IMR-90 (cell line): ENCODE measurements around the gene SUV39H1. TPM values are rescaled to one million over a fixed set of nuclear protein-coding genes. Genes with fewer than 3 reads are reported as not detected.

ENCODE experiments used
- ATAC-seq: fragments of 200-7000 bp; cut with Tn5 transposase; 2 replicates; pipeline ENCODE4 v1.9.1; 2020; ENCODE audit warnings: low read depth, mild to moderate bottlenecking, moderate library complexity
- BruUV-seq: library from RNA; stranded (reverse); fragments of 400-500 nt; replicated peaks from 2 replicates; lab custom pipeline; 2021; lab: Mats Ljungman, UMichigan
- CTCF ChIA-PET: fragments of 300-600 bp; formaldehyde crosslinking; extraction: SDS; loops from one replicate; lab custom pipeline; 2021; ENCODE audit warnings: antibody characterized with exemption; lab: Yijun Ruan, JAX
- POLR2A ChIA-PET: fragments of 300-600 bp; sonication (Branson Sonifier 250); formaldehyde crosslinking; loops from one replicate; lab custom pipeline; 2022; ENCODE audit warnings: antibody characterized with exemption; ENCODE audit not compliant: unreplicated experiment; lab: Charles Lee
- DNase-seq: peaks from one replicate; pipeline ENCODE4 v3.0.0; 2013
- H2AFZ ChIP-seq: replicated peaks from 2 replicates; pipeline ENCODE3; 2013; ENCODE audit warnings: low read length, mild to moderate bottlenecking; ENCODE audit not compliant: poor library complexity
- H2AK5ac ChIP-seq: 2 replicates; pipeline ENCODE4 v1.6.1; 2013; ENCODE audit warnings: low read depth, low read length, inconsistent platforms
- H2AK9ac ChIP-seq: replicated peaks from 2 replicates; pipeline ENCODE3; 2013; ENCODE audit warnings: mild to moderate bottlenecking, low read depth, low read length, moderate library complexity; ENCODE audit not compliant: poor library complexity
- H2BK120ac ChIP-seq: 2 replicates; pipeline ENCODE4 v1.6.1; 2013; ENCODE audit warnings: low read depth, low read length, inconsistent platforms
- H2BK15ac ChIP-seq: 3 replicates; pipeline ENCODE4 v1.6.1; 2013; ENCODE audit warnings: low read depth, low read length, inconsistent platforms
- H2BK20ac ChIP-seq: 2 replicates; pipeline ENCODE4 v1.6.1; 2013; ENCODE audit warnings: low read depth, mild to moderate bottlenecking, inconsistent platforms, low read length, moderate library complexity
- H2BK5ac ChIP-seq: 2 replicates; pipeline ENCODE4 v1.6.1; 2013; ENCODE audit warnings: mild to moderate bottlenecking, low read depth, low read length, inconsistent platforms; ENCODE audit not compliant: poor library complexity, severe bottlenecking
- H3K14ac ChIP-seq: replicated peaks from 2 replicates; pipeline ENCODE4 v1.6.1; 2013; ENCODE audit warnings: low read depth, low read length, inconsistent platforms
- H3K18ac ChIP-seq: 2 replicates; pipeline ENCODE4 v1.6.1; 2013; ENCODE audit warnings: low read depth, low read length, control low read depth
- H3K23ac ChIP-seq: 2 replicates; pipeline ENCODE4 v1.6.1; 2013; ENCODE audit warnings: low read depth, low read length, inconsistent platforms
- H3K27ac ChIP-seq: 2 replicates; pipeline ENCODE4 v1.5.1; 2013; ENCODE audit warnings: mild to moderate bottlenecking, control low read depth, low read length; ENCODE audit not compliant: insufficient read depth
- H3K27me3 ChIP-seq: 2 replicates; pipeline ENCODE4 v1.6.1; 2013; ENCODE audit warnings: low read length; ENCODE audit not compliant: control insufficient read depth, insufficient read depth
- H3K36me3 ChIP-seq: 2 replicates; pipeline ENCODE4 v1.6.1; 2013; ENCODE audit warnings: low read length, mixed read lengths; ENCODE audit not compliant: control insufficient read depth, insufficient read depth
- H3K4ac ChIP-seq: 2 replicates; pipeline ENCODE4 v1.6.1; 2013; ENCODE audit warnings: low read depth, low read length, inconsistent platforms
- H3K4me1 ChIP-seq: 2 replicates; pipeline ENCODE4 v1.6.1; 2013; ENCODE audit warnings: low read length, mixed read lengths; ENCODE audit not compliant: control insufficient read depth, insufficient read depth
- H3K4me2 ChIP-seq: 2 replicates; pipeline ENCODE4 v1.6.1; 2013; ENCODE audit warnings: low read depth, mild to moderate bottlenecking, control low read depth, low read length, moderate library complexity
- H3K4me3 ChIP-seq: 2 replicates; pipeline ENCODE4 v1.5.1; 2013; ENCODE audit warnings: low read depth, mild to moderate bottlenecking, control low read depth, low read length, moderate library complexity; ENCODE audit not compliant: insufficient read depth
- H3K56ac ChIP-seq: 2 replicates; pipeline ENCODE4 v1.6.1; 2013; ENCODE audit warnings: low read length, inconsistent platforms; ENCODE audit not compliant: insufficient read depth; ENCODE audit errors: extremely low read depth
- H3K79me1 ChIP-seq, 2 experiments: 2 replicates each; pipeline ENCODE4 v1.6.1; 2013; ENCODE audit warnings: low read length in 2 of 2, inconsistent platforms in 1 of 2, low read depth in 1 of 2
- H3K9ac ChIP-seq: 2 replicates; pipeline ENCODE4 v1.6.1; 2013; ENCODE audit warnings: low read depth, low read length, control low read depth
- H3K9me1 ChIP-seq: 2 replicates; pipeline ENCODE4 v1.6.1; 2013; ENCODE audit warnings: low read length, inconsistent platforms; ENCODE audit not compliant: insufficient read depth
- H3K9me3 ChIP-seq: 2 replicates; pipeline ENCODE4 v1.6.1; 2013; ENCODE audit warnings: low read length; ENCODE audit not compliant: control insufficient read depth, insufficient read depth
- H4K20me1 ChIP-seq: 2 replicates; pipeline ENCODE4 v1.6.1; 2013; ENCODE audit warnings: low read length, inconsistent platforms; ENCODE audit not compliant: insufficient read depth
- H4K5ac ChIP-seq: 2 replicates; pipeline ENCODE4 v1.6.1; 2013; ENCODE audit warnings: mild to moderate bottlenecking, low read depth, low read length, control low read depth
- H4K8ac ChIP-seq, 2 experiments: 2 replicates each; pipeline ENCODE4 v1.6.1; 2013; ENCODE audit warnings: low read depth in 2 of 2, low read length in 2 of 2, control low read depth in 1 of 2, inconsistent platforms in 1 of 2
- H4K91ac ChIP-seq: 2 replicates; pipeline ENCODE4 v1.6.1; 2013; ENCODE audit warnings: low read depth, low read length, inconsistent platforms; ENCODE audit not compliant: insufficient read depth
- BHLHE40 ChIP-seq: fragments of 150-350 bp; IDR thresholded peaks from 2 replicates; pipeline ENCODE4 v1.6.1; 2016; ENCODE audit warnings: mild to moderate bottlenecking, low read depth, low read length
- CEBPB ChIP-seq: IDR thresholded peaks from 2 replicates; pipeline ENCODE4 v1.6.1; 2012; ENCODE audit warnings: low read depth, low read length, improper control_type of control experiment
- CHD1 ChIP-seq: IDR thresholded peaks from 2 replicates; pipeline ENCODE4 v1.6.1; 2012; ENCODE audit warnings: low read depth, low read length, improper control_type of control experiment
- CTCF ChIP-seq: conservative IDR thresholded peaks from 2 replicates; pipeline ENCODE4 v1.5.1; 2012; ENCODE audit warnings: mild to moderate bottlenecking, low read depth, low read length, improper control_type of control experiment
- ELK1 ChIP-seq: fragments of 150-350 bp; IDR thresholded peaks from 2 replicates; pipeline ENCODE4 v1.6.1; 2016; ENCODE audit warnings: low read depth, mild to moderate bottlenecking, low read length, moderate library complexity, borderline replicate concordance
- FOS ChIP-seq: fragments of 150-350 bp; IDR thresholded peaks from 2 replicates; pipeline ENCODE4 v1.6.1; 2016; ENCODE audit warnings: low read depth, low read length
- MAFK ChIP-seq: IDR thresholded peaks from 2 replicates; pipeline ENCODE4 v1.6.1; 2012; ENCODE audit warnings: low read depth, low read length, improper control_type of control experiment
- MAZ ChIP-seq: IDR thresholded peaks from 2 replicates; pipeline ENCODE4 v1.6.1; 2012; ENCODE audit warnings: low read depth, mild to moderate bottlenecking, low read length, improper control_type of control experiment, moderate library complexity, borderline replicate concordance
- MXI1 ChIP-seq: IDR thresholded peaks from 2 replicates; pipeline ENCODE4 v1.6.1; 2012; ENCODE audit warnings: low read depth, mild to moderate bottlenecking, low read length, moderate library complexity, borderline replicate concordance
- NFE2L2 ChIP-seq: fragments of 150-350 bp; IDR thresholded peaks from 2 replicates; pipeline ENCODE4 v1.6.1; 2016; ENCODE audit warnings: low read depth, mild to moderate bottlenecking, low read length
- POLR2A ChIP-seq: IDR thresholded peaks from 2 replicates; pipeline ENCODE4 v1.6.1; 2012; ENCODE audit warnings: mild to moderate bottlenecking, low read depth, low read length
- RAD21 ChIP-seq: IDR thresholded peaks from 2 replicates; pipeline ENCODE4 v1.6.1; 2012; ENCODE audit warnings: low read length, improper control_type of control experiment
- RCOR1 ChIP-seq: IDR thresholded peaks from 2 replicates; pipeline ENCODE4 v1.6.1; 2012; ENCODE audit warnings: mild to moderate bottlenecking, low read length, improper control_type of control experiment; ENCODE audit not compliant: insufficient replicate concordance
- RFX5 ChIP-seq: IDR thresholded peaks from 2 replicates; pipeline ENCODE4 v1.8.0; 2012; ENCODE audit warnings: low read depth, mild to moderate bottlenecking, low read length, moderate library complexity
- SMC3 ChIP-seq: fragments of 150-350 bp; IDR thresholded peaks from 2 replicates; pipeline ENCODE4 v1.6.1; 2016; ENCODE audit warnings: low read depth, mild to moderate bottlenecking, antibody characterized with exemption, low read length, moderate library complexity
- USF2 ChIP-seq: fragments of 150-350 bp; IDR thresholded peaks from 2 replicates; pipeline ENCODE4 v1.6.1; 2017; ENCODE audit warnings: mild to moderate bottlenecking, antibody characterized with exemption, low read length, low read depth
- WGBS, 2 experiments: methylation state at CpG; one replicate each; pipeline versions ENCODE4 v1.1.5 to v1.1.7; 2013; ENCODE audit warnings: missing lambda C conversion rate in 2 of 2; ENCODE audit not compliant: insufficient read length in 1 of 2; ENCODE audit errors: extremely low coverage in 2 of 2; 5-methylcytosine and 5-hydroxymethylcytosine counted together
- dilution Hi-C: fragments of 300-500 bp; cut with HindIII; formaldehyde crosslinking; loops from one replicate; pipeline ENCODE4 v1.14.3; 2018; ENCODE audit warnings: low sequenced_read_pairs; ENCODE audit not compliant: unreplicated experiment
- in situ Hi-C: fragments of 300-500 bp; cut with MboI; formaldehyde crosslinking; loops from 3 replicates; pipeline ENCODE4 v1.14.3; 2019; ENCODE audit warnings: low sequenced_read_pairs, inconsistent platforms, mixed read lengths
- intact Hi-C: fragments of 100-400 bp; cut with micrococcal nuclease; formaldehyde crosslinking; loops from 2 replicates; pipeline ENCODE4 v1.10.0; 2022
- polyA plus RNA-seq, 3 experiments: library from polyadenylated mRNA; depleted of rRNA; stranded (reverse); fragments of >200 nt; gene quantifications; 2 replicates each; pipeline ENCODE4 v1.2.3, GENCODE V29; 2012; ENCODE audit warnings: low replicate concordance in 1 of 3
- total RNA-seq: library from RNA; depleted of rRNA; stranded (reverse); fragments of >200 nt; gene quantifications from 2 replicates; pipeline ENCODE4 v1.2.3, GENCODE V29; 2012

SUV39H1 gene
- total and polyA plus RNA-seq, 2 of the 4 experiments (the other 2 are of a cell fraction), result 6.6 to 8.6 TPM

GRCh38 chrX:48709522-48710112 lies 13.1 kb downstream of the SUV39H1 start:
- Histone ChIP-seq H3K56ac (no peak overlapping the region), H2BK5ac (no peak overlapping the region), H4K5ac (no peak overlapping the region), H3K18ac (no peak overlapping the region), H3K4ac (no peak overlapping the region), H4K20me1 (no peaks in the 10 kb centered on the region), H3K27ac (no peak overlapping the region), H2AK9ac (no peak overlapping the region), H3K9me3 (peaks cover 3% of the 10 kb centered on the region; the same call in 1 of the 2 replicates), H3K27me3 (no peaks in the 10 kb centered on the region; the same call in 1 of the 2 replicates), H3K4me1 (0 out of 2 replicates have a peak, but pooled peaks cover 2% of the 10 kb centered on the region), H2AK5ac (no peak overlapping the region), H2BK15ac (no peak overlapping the region), H3K36me3 (peaks cover 2% of the 10 kb centered on the region; the same call in 1 of the 2 replicates), H2BK120ac (no peak overlapping the region), H3K4me2 (no peak overlapping the region), H2AFZ (no peak overlapping the region), H3K23ac (no peak overlapping the region), H2BK20ac (no peak overlapping the region), H3K79me1 (no peaks in the 10 kb centered on the region), H3K9ac (no peak overlapping the region), H3K4me3 (no peak overlapping the region), H3K9me1 (no peaks in the 10 kb centered on the region), H4K91ac (no peak overlapping the region), H3K14ac (no peak overlapping the region), H4K8ac (no peak overlapping the region)
- BruUV-seq, result no TSS peak
- no peak for ATAC-seq
- in situ Hi-C loops (no loop called here), intact Hi-C loops (no loop called here), dilution Hi-C loops (no loop called here)
- ChIA-PET POLR2A (interaction anchor here (0.6 kb wide), 1 partner anchor 13 kb away, joined by 3 read pairs; the partner anchor contains the start of gene SUV39H1), CTCF (no interaction called here)
- TF ChIP-seq SMC3 (no peak), RCOR1 (no peak), RFX5 (no peak), CTCF (no peak), CHD1 (no peak), POLR2A (no peak), USF2 (no peak), MAFK (no peak), MAZ (no peak), CEBPB (no peak), BHLHE40 (no peak), ELK1 (no peak), NFE2L2 (no peak), FOS (no peak), MXI1 (no peak), RAD21 (no peak)
- DNase-seq, result no peak
- WGBS, 2 experiments, result 75% methylated on average over 5 of the region's 7 CpGs; no CpG with 5 or more reads in 1 of the 2 experiments
